Gastroesophageal sphincter (tissue), 3 donors: ENCODE results near the gene ALDH3B1.

Experiments used
- CTCF ChIP-seq, 4 experiments: fragments of 200-600 bp in 2 of 4; fragments of 450-650 bp in 2 of 4; sonication (generic) in 1 of 4; IDR thresholded peaks; one replicate each; pipeline ENCODE4 v1.5.1; 2017 to 2019; ENCODE audit warnings: antibody characterized with exemption in 4 of 4, mild to moderate bottlenecking in 2 of 4, moderate library complexity in 2 of 4
- POLR2AphosphoS5 ChIP-seq: sonication (generic); formaldehyde crosslinking; IDR thresholded peaks from one replicate; pipeline ENCODE4 v1.6.1; 2017; ENCODE audit warnings: antibody characterized with exemption

GRCh38 chr11:68038718-68039525, 28.8 kb downstream of the ALDH3B1 start, which contains the start of gene TCIRG1:
- TF ChIP-seq CTCF (IDR thresholded peaks at IDR 0.05) (peak in 2 of 4 experiments; percentile 41 to 56), POLR2AphosphoS5 (peak; percentile 85)
